HG03342 (cell line): ENCODE measurements around the gene MRAP.
"Not testable (repeated sequence)": the region's sequence is repeated elsewhere in the genome, so short reads cannot be mapped to it uniquely, and the experiment has no call there.

Experiments
- ATAC-seq: cut with Tn5 transposase; IDR thresholded peaks from one replicate; pipeline ENCODE4 v1.9.1; 2021; ENCODE audit warnings: mild to moderate bottlenecking, moderate library complexity; ENCODE audit not compliant: unreplicated experiment

Gene MRAP

DNA sequence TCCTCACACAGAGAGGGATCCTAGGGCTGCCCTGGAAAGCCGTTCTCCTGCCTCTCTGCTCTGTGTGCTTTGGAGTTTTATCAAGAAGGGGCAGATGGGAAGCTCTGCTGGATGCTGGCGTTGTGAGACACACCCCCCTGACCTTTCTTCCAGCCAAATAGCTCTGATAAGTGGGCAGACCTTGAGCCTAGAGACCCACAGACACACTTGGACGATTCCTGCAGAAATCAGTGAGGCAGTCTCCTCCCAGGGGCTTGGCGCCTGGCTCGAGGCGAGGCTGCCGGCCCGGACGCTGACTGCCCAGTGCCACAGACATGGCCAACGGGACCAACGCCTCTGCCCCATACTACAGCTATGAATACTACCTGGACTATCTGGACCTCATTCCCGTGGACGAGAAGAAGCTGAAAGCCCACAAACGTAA is at the start of gene MRAP:
TSS of gene MRAP (plus strand) at position 198 of the 424 bp plus-strand sequence. CDS start at position 315, 117 bp downstream.
- no peak for ATAC-seq

DNA sequence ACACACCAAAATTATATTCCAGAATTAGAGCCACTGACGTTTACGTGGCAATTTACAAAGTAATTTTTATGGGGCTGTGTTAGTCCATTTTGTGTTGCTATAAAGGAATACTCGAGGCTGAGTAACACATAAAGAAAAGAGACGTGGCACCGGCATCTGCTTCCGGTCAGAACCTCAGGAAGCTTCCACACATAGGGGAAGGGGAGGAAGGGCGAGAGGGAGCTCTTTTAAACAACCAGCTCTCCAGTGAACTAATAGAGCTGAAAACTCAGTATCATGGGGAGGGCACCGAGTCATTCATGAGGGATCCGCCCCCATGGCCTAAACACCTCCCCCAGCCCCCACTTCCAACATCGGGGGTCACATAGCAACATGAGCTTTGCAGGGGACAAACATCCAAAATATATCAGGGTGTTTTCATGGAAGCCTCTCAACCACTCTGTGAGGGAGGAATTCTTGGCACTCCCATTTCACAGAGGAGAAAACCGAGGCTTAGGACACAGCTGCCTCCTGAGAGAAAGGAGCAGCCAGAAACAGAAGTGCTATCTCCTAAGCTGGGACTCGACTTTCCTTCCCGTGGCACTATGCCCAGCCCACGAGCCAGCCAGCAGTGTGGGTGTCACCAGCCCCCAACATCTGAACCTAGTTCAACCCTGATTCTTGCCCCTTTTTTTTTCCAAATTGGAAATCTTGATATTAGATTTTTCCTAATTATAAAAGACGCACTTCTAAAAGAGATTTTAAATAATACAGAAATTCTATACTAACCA is 49.0 kb upstream of the MRAP start:
- ATAC-seq = no peak

DNA sequence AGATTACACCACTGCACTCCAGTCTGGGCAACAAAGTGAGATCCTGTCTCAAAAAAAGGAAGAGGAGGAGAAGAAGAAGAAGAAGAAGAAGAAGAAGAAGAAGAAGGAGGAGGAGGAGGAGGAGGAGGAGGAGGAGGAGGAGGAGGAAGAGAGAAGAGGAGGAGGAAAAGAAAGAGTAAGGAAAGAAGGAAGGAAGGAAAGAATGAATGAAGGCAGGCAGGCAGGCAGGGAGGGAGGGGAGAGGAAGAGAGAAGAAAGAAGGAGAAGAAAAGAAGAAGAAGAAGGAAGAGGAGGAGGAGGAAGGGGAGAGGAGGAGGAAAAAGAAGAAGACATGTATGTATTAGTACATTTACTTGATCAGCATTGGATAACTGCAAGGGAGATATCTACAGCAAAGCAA is 46.5 kb upstream of the MRAP start:
- no peak for ATAC-seq

DNA sequence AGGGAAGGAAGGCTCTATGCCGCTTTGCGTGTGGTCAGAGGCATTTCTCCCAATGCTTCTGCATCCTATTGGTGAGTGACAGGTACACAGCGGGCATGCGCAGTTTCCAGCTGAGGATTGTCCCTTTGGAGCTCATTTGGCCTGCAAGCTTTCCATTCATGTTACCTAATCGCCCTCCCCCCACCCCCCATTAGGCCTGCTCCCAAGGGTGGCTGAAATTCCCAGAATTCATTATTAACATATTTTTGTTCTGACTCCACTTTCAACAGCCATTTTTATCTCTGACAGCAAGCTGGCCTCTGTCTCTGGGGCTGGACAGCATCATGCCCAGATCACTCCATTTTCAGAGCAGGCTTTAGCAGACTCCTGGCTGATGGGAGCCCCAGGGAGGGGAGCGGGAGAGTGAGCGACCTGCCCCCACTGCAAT is 45.4 kb upstream of the MRAP start:
- no peak for ATAC-seq

DNA sequence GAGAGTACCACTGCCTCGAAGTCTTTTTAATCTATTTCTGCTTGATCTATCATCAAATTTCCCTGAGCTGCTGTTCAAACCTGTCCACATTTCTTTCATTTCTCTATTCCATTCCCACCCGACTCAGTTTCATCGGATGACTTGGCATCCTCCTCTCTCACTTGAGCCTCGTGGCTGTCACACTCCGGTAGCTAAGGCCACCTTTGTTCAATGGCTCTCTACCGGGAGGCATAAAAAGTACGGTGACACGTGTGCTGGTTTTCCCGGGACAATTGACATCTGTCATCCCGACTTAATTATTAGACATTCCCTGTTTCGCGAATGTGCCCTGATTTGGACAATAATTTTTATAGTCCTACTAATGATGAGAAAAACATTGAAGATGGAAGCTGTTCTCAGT is 42.4 kb upstream of the MRAP start:
- no peak for ATAC-seq

DNA sequence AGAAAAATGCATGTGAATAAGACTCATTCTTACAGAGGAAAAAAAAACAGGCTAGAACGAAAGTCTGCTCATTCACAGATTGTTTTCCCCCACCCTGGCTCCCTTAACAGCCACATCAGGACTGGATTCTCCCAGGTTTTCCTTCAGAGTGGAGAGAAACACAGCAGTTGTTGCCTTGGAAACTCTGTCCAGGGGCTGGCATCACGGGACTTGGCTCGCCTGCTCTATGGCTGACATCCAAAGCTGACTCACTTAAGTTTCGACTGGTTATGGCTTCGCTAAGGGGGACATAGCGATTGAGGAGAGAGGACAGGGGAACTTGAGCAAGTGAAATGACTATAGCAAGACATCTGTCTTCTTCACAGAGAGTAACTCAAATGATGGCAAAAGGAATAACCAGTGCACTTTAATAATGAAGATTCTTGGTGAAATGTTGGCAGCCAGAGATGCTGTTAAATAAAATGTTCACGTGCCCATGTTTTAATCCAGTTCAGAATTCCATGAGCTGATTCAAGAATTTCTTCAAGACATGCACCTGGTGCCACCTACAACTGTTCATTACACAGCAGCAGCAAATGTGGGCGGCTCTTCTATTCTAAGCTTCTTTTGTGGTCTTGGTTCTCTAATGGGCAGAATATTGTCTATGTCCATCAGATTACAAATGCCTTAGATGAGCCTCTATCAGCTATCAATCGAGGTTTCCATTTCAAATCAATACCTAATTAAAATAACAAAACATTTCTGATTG is 41.6 kb upstream of the MRAP start:
- no peak for ATAC-seq

DNA sequence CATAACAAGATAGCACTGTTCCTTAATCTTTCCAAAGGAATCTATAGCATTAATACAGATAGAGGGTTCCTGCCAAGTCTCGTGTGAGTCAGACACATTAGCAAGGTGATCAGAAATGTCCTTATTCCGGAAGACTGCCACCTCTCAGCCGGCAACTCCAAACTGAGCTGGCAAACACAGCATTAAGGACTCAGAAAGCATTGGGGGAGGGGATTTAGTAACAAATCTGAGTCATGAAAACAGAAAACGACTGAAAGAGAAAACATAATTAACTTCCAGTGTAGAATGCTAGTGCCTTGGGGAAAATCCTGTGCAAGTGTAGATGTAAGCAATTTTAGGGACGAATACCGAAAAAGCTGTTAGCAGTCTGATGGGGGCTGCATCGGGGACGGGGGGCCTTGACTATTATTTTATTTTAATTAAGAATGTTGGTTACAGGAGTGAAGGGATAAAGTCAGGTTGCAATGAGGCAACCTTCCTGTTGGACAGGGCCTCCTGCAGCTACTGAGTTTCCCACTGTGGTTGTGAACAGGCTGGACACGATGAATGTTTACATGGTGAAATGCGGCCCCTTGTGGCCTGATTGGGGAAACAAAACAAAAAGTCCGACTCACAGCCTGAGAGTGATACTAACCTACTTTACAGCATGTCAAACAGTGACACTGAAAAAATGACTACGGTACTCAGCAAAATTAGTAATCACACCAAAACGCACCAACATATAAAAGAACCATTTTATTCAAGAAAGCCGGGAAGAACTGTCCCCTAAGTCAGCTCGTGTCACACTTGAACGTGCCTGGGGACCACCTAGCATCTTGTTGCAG is 40.5 kb upstream of the MRAP start:
- ATAC-seq = peak; percentile 77

DNA sequence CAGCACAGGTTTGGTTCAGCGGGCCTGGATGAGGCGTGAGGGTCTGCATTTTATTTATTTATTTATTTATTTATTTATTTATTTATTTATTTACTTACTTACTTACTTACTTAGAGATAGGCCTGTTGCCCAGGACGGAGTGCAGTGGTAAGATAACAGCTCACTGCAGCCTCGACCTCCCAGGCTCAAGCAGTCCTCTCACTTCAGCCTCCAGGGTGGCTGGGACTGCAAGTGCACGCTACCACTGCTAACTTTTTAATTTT is 39.9 kb upstream of the MRAP start:
- not testable (repeated sequence) for ATAC-seq

DNA sequence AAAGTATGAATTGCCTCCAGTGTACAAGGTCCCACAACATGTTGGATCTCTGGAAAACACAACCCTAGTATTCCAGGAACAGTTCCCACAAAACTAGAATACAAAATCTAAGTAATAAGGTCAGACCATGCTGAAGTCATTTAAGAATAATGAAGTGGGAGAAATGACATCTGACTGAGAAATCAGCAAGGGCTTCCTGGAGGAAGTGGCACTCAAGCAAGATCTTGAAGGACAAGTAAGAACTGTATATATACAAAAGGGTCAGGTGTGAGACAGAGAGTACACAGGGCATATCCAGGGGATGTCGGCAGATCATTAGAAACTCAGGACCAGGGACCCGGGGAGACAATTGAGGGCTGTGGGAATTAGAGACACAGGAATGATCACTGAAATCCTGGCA is 38.5 kb upstream of the MRAP start:
- ATAC-seq = no peak

DNA sequence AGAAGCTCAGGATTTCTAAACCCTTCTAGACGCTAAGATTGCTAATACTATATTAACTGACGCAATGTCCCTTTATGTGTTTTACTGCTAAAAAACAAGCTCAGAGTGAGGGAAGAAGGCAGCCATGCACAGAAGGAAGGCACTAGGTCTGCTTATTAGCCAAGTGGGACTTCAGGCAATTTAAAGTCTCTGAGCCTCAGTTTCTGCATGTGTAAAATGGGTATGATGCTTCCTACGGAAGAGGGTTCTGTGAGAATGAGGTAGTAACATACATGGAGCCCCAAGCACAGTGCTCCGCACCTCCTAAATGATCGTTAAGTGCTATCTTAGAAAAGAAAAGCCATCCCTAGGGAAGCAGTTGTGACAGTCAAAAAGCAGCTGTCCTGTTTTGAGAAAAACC is 36.7 kb upstream of the MRAP start:
- no peak for ATAC-seq

DNA sequence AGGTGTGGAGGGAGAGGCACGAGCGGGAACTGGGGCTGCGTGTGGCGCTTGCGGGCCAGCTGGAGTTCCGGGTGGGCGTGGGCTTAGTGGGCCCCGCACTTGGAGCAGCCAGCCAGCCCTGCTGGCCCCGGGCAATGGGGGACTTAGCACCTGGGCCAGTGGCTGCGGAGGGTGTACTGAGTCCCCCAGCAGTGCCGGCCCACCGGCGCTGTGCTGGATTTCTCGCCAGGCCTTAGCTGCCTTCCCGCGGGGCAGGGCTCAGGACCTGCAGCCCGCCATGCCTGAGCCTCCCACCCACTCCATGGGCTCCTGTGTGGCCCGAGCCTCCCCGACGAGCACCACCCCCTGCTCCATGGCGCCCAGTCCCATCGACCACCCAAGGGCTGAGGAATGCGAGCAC is 33.3 kb upstream of the MRAP start:
- not testable (repeated sequence) for ATAC-seq

DNA sequence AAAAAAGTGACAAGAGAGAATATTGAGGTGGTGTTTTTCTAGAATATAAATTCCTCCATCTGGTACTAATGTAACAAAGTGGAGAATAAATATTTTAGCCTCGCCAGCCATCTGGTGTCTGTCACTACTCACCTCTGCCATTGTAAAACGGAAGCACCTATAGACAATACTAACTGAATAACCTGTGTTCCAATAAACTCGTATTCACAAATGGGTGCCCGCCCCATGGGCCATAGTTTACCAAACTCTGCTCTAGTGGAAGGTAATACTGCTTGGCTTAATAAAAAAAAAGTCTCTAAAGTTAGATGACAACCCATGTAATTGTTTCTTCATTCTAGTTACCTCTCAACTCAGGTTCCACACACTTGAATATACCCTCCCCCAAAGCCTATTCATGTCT is 27.9 kb upstream of the MRAP start:
- no peak for ATAC-seq

DNA sequence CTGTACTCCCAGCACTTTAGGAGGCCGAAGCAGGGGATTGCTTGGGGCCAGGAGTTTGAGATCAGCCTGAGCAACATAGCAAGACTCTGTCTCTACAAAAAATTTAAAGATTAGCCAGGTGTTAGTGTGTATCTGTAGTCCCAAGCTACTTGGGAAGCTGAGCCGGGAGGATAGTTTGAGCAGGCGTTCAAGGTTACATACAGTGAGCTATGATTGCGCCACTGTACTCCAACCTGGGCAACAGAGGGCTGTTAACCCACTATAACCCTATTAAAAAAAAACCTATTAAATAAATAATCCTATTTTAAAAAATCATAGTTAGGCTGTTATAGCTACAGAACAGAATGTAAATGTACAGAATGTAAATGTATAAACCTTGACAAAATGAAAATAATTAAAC is 22.0 kb upstream of the MRAP start:
- no peak for ATAC-seq

DNA sequence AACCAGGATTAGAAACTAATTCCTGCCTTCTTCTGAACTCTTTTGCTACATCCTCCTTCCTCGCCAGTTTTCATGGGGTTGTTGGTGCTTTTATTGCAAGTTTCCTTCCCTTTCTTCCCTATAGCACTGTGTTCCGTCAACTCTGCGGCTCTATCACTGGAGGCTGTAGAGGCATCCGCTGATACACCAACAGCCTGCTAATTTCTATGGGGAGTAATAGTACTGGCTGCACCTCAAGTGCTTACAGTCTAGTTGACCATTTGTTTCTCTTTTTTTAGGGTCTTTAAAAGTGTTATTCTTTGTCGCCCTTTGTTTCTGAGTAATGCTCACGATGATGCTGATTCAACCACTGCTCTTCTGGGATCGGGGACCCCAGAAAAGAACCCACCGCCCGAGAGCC is 20.6 kb upstream of the MRAP start:
- peak; percentile 19 for ATAC-seq

DNA sequence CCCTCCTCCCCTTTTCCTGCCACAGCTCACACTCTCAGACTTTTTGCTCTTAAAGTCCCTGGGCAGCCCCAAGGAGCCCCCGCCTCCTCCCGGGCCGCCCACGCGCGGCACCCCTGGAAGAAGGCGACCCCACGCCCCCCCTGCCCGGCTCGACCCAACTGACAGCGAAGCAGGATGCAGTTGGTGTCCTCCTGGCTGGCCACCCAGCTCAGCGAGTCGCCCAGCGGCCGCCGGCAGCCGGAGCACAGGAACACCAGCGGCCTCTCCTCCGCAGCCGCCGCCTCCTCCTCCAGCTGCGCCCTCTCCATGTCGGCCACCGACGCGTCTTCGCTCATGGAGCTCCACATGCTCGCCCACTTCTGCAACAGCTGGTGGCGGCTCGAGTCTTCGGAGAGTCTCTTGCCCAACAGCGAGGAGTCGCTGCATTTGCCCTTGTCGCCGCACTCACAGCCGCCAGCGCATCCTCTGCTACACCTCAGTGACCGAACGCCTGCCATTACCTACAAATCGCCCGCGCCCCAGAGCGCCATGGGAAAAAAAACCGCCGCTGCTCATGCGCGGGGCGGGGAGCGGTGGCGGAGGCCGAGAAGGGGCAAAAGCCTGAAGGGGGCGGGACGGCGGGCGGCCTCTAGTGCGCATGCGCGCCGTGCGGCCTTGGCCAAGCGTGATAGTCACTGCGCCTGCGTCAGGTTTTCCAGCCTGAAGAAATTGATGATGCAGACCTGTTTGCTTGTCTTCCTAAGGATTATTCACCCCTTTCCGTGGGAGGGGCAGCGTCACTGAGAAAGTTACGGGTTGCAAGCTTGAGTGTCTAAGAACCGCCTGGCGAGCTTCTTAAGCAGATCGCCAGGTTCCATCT is 19.9 kb upstream of the MRAP start, which contains the start of gene MIS18A:
TSS of gene MIS18A (minus strand) at position 532 of the 859 bp plus-strand sequence. CDS start at position 497, 35 bp downstream.
- ATAC-seq = peak; percentile 93

DNA sequence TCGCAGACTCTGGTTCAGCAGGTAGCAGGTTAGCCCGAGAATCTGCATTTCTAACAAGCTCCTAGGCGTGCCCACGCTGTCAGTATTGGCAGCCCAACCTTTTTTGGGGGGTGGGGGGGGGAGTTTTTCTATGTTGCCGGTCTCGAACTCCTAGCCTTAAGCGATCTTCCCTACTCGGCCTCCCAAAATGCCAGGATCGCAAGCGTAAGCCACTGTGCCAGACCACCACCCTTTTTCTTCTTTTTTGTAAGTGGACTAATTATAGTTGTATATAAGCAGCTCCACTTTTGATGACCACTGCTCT is 19.3 kb upstream of the MRAP start:
- no peak for ATAC-seq

DNA sequence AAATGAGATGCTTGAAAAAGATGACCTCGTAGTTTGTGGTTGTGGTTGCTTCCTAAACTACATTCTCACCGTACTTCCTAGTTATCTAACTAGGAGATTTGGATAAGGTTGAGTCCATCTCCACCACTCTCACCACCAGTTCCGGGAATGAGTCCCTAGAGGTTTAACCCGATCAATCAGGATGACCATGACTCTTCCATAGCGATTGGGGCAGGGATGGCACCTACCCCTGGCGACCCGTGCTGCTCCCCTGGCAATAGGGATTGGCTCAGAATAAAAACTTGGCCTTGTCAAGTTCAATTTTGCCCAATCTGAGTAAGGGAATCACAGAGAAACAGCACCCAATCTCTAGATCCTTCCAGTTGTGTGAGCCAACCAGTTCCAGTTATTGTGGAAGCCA is 17.1 kb upstream of the MRAP start:
- no peak for ATAC-seq

DNA sequence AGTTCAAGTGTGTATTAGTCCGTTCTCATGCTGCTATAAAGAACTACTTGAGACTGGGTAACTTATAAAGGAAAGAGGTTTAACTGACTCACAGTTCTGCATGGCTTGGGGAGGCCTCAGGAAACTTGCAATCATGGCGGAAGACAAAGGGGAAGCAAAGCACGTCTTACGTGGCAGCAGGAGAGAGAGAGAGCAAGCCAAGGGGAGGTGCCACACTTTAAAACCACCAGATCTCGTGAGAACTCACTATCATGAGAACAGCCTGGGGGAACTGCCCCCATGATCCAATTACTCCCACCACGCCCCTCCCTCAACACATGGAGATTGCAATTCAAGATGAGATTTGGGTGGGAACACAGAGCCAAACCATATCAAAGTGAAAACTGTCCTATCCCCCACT is 15.7 kb upstream of the MRAP start:
- ATAC-seq = no peak

DNA sequence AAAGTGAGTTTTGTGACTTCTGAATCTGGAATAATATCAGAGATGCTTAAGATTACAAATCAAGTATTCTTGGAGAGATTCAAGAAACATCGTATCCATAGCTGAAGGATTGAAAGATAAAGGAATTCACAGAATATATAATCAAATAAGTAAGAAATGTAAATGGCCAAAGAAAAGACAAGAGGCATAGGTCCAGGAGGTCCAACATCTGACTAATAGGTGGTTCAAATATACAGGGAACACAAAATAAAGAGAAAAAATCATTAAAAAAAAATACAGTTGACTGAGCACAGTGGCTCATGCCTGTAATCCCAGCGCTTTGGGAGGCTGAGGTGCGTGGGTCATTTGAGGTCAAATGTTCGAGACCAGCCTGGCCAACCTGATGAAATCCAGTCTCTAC is 13.2 kb upstream of the MRAP start:
- ATAC-seq = no peak

DNA sequence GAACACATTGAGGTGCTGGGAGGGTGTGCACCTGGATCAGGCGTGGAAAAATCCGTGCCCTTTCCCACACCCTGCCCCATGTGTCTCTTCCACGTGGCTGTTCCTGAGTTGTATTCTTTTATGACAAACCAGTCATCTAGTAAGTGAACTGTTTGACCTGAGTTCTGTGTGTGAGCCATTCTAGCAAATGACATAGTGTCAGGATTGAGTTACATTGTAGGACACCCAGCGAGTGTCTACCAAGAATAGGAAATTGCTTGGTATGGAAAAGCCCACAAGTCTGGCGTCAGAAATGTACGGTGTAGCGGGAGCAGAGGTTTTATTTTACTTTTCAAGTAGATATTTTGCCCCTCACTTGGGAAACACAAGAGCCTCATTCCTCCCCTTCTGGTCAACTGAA is 1.2 kb upstream of the MRAP start:
- ATAC-seq = no peak

DNA sequence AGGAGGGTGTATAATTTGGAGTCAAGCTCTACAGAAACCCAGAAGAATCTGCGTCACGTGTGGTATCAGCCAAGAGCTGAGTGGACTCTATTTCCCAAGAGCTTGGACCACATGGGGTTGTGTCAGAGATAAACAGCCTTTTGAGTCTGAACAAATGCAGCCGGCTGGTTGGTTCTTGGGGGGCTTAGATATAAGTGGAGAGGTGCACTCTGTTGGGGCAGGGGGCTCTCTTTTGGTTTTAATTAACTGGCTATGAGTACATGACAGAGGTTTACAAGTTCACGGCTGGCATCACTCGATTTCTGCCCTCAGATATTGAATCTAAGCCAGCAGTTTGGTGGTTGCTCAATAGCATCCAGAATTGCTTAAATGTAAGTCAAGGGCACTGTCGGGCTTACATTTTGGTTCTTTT is 501 bp upstream of the MRAP start:
- ATAC-seq = no peak
